HG03442 (cell line): ENCODE data around the gene AGAP2.
"Not testable (repeated sequence)": the region's sequence is repeated elsewhere in the genome, so short reads cannot be mapped to it uniquely, and the experiment has no call there.

Experiments
- ATAC-seq: cut with Tn5 transposase; IDR thresholded peaks from one replicate; pipeline ENCODE4 v1.9.1; 2021; ENCODE audit warnings: mild to moderate bottlenecking, moderate library complexity; ENCODE audit not compliant: unreplicated experiment

AGAP2 gene

DNA sequence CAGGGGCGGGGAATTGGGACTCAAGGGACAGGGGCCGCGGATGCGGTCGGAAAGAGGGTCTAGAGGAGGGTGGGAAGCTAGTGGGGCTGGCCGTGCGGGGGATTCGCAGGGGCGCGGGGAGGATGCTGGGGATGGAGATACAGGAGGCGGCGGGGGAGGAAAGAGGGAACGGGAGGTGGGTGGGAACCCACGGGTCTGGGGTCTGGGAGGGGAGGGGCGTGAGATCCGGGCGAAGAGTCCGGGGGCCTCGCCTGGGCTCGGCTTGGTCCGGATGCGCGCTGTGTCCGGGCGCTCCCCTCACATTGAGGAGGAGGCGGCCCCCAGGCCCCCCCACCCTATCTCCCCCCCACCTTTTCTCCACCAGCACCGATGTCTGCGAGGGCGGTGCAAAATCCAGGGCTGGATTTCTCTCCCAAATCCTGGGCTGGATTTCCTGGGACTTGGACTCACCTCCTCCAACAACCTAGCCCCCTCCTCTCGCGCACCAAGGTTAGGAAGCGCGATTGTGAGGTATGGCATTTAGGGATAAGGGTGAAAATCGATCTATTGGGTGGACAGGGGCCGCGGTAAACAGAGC is at the start of gene AGAP2:
TSS of gene AGAP2 (minus strand) at position 82 of the 577 bp plus-strand sequence. CDS start 496 bp downstream, outside the sequence.
- no peak for ATAC-seq

DNA sequence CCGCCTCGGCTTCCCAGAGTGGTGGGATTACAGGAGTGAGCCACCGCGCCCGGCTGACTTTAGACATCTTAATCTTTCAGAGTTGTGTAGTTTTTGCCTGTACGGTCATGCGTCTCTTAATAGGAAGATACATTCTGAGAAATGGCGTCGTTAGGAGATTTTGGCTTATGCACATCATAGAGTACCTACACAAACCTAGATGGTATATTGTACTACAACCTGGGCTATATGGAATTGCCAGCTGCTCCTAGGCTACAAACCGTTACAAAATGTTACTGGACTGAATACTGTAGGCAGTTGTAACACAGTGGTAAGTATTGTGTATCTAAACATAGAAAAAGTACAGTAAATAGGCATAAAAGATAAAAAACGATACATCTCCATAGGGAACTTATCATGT is 45.3 kb upstream of the AGAP2 start:
- no peak for ATAC-seq

DNA sequence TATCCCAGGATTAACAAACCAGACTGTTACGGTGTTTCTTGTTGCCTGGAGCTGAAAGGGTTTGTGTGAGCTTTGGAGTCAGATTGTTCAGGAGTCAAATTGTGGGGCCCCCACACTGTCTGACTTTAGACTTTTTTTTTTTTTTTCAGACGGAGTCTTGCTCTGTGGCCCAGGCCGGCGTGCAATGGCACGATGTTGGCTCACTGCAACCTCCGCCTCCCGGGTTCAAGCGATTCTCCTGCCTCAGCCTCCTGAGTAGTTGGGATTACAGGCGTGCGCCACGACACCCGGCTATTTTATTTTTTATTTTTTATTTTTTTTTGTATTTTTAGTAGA is 44.9 kb upstream of the AGAP2 start:
- ATAC-seq = no peak

DNA sequence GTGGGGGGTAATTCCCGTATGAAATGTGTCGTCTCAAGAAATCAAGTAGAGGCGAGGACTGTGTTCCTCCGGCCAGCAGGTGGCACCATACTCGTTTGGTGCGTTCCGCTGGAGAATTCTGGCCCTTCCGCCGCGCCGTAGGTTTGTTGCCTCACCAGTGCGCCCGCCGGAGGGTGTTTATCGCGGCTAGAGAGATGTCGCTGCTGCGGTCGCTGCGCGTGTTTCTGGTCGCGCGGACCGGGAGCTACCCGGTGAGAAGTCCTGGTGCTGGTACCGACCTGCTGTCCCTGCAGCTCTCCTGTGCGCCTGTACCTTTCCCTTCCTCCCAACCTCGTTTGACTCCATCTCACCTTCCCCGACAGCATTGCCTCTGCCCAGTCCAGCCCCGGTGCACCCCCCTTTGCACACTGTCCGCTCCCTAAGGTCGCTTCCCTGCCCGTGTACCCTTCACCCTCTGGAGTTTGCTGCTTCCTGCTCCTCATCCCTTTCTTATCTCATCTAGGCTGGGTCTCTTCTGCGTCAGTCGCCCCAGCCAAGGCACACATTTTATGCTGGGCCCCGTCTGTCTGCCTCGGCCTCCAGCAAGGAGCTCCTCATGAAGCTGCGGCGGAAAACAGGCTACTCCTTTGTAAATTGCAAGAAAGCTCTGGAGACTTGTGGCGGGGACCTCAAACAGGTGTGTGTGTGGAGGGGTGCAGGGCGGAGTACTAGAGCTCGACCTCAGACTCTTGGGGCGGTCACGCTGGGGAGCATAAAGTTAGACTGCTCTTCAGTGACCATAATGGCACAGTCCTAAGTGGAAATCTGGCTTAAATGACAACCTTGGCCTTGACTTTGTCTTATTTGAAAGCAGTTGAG is 44.3 kb upstream of the AGAP2 start, which contains the start of gene TSFM:
TSS of gene TSFM (plus strand) at position 180 of the 858 bp plus-strand sequence. CDS start at position 195, 15 bp downstream.
- peak; percentile 83 for ATAC-seq

DNA sequence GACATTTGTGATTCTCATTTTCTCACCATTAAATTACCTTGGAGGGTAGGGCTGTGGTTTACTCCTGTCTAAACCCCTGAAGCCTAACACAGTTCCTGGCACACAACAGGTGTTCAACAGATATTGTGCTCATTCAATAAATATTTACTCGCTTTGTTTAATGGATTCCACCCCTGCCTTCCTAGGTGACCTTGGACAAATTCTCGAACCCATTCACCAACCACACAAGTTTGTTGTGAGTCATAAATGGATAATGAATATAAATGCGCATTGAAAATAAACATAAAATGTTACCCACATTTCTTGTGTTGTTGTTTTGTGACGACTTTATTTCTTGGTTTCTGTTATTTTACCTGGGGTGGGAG is 43.7 kb upstream of the AGAP2 start:
- ATAC-seq = peak; percentile 21

DNA sequence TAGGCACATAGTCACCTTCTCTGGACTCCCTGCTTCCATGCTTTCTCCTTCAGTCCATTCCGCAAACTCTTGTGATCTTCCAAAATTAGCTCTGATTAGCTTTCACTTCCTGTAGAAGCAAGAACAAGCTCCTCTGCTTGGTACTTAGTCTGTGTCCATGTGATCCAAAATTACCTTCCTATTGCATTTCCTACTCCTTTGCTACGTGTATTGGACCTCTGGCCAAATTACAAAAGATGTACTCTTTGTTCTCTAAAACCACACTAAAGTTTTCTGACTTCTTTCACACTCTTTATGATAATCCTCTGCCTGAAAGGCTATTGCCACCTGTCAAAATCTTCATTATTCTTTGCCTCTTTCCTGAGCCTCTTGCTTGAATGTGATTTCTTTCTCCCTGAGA is 43.3 kb upstream of the AGAP2 start:
- ATAC-seq = no peak

DNA sequence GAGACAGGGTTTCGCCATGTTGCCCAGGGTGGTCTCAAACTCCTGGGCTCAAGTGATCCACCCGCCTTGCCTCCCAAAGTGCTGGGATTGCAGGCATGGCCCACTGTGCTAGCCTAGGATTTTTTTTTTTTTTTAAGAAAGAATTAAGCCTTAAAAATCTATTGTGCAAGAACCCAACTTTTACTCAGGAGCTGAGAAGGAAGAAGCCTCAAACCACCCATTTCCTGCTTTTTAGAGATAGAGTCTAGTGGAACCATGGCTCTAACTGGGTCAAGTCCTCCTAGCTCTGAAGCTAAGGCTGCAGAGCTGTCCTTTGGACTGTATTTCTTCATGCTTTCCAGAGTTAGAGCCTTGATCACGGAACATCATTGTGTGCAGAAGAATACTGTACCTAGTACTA is 42.7 kb upstream of the AGAP2 start:
- ATAC-seq = no peak

DNA sequence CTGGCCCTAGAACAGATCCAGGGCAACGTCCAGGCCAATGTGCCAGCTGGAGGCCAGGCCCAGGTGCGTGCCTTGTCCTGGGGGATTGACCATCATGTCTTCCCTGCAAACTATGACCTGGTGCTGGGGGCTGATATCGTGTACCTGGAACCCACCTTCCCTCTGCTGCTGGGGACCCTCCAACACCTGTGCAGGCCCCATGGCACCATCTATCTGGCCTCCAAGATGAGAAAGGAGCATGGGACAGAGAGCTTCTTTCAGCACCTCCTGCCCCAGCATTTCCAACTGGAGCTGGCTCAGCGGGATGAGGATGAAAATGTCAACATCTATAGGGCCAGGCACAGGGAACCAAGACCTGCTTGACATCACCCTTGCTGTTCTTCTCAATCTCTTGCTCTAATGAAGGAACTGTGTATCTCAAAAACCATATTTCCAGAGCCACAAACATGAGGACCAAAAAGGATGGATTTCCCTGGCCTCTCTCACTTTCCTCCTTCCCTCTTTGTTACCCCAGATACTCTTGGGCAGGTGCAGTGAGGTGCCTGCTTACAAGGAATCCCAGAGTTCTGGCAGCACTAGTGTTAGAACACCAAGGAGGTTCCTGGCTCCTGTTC is 41.8 kb upstream of the AGAP2 start:
- ATAC-seq = no peak

DNA sequence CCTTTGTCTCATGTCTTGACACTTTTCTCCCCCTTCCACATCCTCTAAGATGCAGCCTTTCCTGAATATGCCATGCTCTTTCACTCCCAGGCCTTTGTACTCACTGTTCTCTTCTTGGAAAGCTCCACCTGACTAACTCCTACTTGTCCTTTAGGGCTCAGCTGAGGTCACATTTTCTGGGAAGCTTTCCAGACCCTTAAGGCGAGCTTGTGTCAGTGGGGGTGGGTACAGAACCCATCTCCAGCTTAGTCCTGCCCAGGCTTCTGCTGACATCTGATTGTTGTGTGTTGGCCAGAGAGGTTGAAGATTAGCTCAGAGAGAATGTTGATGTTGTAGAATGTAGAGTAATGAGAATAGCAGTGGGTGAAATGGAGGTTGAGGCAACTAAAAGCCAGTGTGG is 41.2 kb upstream of the AGAP2 start:
- ATAC-seq = no peak

DNA sequence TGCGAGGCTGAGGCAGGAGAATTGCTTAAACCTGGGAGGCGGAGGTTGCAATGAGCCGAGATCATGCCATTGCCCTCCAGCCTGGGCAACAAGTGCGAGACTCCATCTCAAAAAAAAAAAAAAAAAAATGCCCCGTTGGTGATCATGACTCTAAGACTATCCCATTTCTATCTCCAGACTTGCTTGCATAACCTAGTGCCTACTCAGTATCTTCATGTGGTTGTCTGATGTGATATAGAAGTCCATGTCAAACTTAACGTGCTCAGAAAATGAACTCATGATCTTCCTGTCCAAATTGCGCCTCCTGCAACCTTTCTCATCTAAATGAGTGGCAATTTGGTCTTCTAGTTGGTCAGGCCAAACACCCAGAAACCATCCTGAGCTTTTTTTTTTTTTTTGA is 39.4 kb upstream of the AGAP2 start:
- no peak for ATAC-seq

DNA sequence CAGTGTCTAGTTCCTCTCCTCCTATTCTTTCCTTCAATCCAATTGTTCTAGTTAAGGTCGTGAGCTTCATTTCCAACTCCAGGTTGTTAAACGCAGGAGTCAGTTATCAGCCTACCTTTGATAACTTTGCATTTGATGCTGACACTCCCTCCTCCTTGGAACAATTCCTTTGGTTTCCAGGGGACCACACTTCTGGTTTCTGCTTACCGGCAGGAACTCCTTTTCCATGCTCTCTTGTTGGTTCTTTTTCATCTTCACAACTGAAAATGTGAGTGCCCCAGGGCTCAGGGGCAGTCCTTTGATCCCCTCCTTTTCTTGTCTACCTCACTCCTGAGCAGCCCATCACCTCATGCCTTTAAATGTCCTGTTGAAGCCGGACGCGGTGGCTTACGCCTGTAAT is 38.8 kb upstream of the AGAP2 start:
- no peak for ATAC-seq

DNA sequence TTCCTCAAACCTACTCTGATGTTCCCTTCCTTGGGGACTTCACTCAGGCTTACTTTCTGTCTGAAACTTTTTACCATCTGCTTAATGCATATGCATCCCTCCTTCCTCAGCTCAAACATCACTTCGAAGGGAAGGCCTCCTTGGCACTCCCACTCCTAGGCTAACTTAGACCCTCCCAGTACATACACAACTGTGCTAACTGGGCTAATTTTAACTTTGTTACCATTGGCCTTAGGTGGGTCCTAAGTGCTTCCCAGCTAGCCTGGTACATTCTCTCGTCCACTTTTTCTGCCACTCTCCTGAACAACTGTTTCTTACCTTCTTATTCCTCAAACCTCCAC is 37.7 kb upstream of the AGAP2 start:
- no peak for ATAC-seq

DNA sequence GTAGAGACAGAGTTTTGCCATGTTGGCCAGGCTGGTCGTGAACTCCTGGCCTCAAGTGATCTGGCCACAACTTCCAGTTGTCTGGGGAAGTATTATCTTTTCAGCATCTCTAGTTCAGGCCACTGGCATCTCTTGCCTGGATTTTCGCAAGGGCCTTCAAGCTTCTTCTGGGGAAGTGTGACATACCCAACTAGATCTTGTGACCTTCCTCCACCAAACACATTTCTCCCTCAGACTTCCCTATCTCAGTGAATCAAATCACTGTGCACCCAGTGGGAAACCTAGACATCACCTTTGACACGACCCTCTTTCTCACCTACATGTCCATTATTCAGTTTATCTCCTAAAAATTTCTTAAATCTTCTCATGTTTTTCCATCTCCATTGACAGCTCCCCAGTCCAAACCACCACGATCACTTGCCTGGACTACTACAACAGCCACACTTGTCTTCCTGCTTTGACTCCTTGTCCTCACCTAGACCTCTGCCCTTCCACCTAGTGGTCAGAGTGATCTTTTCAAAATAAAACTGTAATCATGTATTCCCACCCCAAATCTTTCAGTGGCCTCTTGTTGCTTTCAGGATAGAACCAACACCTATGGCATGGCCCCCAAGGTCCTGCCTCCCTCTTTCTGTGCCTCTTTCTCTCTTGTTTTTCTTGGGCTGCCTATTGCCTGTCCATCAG is 37.2 kb upstream of the AGAP2 start:
- no peak for ATAC-seq

DNA sequence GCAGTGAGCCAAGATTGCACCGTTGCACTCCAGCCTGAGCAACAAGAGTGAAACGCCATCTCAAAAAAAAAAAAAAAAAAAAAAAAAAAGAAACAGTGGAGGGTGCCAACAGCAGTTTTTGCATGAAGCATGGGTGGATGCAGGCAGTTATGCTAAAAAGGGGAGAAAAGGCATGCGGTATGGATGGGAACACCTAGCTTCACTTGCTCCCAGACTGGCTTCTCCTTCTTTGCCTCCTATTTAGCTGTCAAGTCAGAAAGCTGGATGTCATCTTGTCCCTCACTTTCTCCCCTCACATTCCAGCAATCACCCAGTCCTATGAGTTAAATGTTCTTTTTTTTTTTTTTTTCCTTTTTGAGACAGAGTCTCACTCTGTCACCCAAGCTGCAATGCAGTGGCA is 36.5 kb upstream of the AGAP2 start:
- no peak for ATAC-seq

DNA sequence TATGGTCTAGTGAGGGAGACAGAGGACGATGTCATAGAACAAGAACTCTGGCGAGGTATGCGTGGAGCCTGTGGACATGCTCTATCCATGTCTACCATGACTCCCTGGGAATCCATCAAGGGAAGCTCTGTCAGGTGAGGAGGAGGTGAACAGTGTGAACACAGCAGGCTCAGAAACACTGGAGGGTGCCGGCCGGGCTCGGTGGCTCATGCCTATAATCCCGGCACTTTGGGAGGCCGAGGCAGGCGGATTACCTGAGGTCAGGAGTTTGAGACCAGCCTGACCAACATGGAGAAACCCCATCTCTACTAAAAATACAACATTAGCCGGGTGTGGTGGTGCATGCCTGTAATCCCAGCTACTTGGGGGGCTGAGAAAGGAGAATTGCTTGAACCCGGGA is 36.1 kb upstream of the AGAP2 start:
- not testable (repeated sequence) for ATAC-seq

DNA sequence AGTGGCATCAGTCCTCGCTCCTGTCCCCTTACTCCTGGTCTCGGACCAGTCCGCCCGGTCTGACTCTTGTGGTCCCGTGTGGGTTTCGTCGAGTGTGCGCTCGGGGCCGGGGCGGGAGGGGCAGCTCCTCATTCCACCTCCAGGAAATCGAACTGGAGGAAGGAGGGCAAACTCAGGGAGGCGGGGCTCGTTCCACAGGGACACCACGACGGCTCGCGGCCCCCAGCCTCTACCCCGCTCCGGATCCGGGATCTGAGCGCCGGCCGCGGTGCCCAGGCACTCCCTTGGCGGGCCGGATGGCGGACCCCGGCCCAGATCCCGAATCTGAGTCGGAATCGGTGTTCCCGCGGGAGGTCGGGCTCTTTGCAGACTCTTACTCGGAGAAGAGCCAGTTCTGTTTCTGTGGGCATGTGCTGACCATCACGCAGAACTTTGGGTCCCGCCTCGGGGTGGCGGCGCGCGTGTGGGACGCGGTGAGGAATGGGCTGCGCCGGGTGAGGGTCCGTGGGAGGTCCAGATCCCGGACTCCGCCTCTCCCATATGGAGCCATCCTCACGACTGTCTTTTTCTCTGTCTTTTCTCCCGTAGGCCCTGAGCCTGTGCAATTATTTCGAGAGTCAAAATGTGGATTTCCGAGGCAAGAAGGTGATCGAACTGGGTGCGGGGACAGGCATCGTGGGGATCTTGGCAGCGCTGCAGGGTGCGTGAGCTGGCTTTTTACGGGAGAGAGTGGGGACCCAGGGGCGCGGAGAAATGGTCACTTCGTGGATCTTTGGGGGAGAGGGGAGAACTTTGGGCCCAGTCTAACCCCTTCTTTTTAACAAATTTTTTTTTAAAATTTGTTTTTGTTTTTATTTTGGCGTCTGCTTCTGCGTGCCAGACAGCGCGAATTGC is 34.1 kb upstream of the AGAP2 start, which contains the start of gene EEF1AKMT3:
TSS of gene EEF1AKMT3 (plus strand) at position 186 of the 894 bp plus-strand sequence. CDS start at position 297, 111 bp downstream.
- ATAC-seq = peak; percentile 24

DNA sequence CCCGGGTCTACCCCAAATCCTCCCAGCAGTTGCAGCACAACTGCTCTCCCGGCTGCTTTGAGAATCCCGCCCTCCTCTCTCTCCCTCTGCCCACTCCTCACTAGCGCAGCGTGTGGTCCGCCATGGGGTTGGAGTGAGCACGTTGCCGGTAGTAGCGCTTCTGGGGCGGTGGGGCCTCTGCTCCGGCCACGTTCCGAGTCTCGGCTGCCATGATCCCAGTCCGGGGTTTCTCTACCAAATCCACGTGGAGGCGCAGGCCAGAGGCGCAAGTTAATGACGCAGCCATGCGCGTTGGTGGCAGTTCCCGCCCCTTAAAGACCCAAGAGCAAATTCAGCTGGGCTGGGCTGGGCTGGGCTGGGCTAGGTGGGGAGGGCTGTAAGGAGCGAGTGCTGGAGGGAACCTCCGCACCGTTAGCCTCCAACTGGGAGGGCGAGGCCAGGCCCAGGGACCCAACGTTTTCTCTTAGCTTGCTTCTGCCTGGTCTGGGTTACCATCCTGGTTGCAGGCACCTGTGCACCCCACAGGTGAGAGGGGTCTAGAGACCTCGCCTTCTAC is 33.4 kb upstream of the AGAP2 start, which contains the start of gene METTL1:
TSS of gene METTL1 (minus strand) at position 233 of the 556 bp plus-strand sequence. CDS start at position 211, 22 bp downstream.
- ATAC-seq = peak; percentile 77

DNA sequence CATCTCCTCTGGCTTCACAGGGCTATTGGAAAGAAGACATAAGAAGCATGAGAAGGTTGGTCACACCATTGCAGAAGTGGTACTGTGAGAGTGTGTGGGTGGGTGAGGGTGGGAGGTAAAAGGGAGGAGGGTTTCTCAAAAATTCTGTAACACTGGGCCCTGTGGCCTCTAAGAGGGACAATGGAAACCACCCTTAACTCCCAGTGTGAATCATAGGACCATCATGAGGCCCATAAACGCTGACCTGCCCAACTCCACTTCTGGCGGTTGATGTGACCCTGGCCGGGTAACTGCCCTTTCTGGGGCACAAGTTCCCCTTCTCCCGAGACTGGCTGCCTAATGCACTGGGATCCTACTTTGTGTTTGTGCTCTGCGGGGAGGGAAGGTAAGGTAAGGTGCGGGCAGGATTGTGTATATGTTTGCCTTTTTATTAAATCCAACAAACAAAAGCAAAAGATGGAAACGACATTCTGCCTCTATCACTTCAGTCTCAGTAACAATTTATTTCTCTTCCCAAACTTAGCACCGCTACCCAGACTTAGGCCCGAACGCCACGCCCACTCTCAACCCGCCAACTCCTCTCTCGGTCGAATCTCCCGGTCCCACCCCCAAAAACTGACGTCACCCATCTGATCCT is 32.8 kb upstream of the AGAP2 start:
- ATAC-seq = peak; percentile 64

DNA sequence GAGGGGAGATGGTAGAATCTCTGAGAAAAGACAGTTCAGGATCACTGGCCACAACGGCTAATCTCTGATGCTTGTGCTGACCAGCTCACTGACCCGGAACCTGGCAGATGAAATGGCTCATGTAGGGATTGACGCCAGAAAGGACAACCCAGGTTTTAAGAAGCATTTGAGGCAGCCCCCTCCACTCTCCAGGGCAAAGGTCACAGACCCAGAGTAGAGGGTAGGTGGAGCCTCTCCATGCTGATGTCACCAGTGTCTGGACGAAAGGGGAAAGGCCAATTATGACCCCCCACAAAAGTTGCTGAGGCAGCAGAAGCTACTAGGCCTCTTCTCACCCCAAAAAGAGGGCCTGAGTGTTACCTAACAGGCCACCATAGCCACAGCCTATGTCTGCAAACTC is 32.2 kb upstream of the AGAP2 start:
- ATAC-seq = no peak

DNA sequence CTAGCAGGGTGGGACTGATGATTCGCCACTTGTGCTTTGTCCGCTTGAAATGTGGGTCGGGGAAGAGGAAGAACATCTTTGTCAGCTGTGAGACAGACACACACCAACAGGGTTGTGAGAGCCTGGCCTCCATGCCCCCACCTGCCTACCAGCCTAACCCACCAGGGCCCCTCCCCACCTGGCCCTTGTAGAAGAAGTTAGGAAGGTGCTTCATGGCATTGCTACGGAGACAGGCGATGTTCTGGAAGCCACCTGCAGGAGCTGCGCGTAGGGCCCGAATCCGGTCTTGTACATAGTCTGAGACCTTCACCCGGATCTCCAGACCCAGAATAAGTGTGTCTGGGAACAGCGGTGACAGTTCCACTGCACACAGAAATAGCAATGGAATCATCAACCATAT is 31.1 kb upstream of the AGAP2 start:
- no peak for ATAC-seq
